IMR-90 (cell line): ENCODE results near the gene NUP210L. TPM values are rescaled to one million over a fixed set of nuclear protein-coding genes. Genes with fewer than 3 reads are reported as not detected.

Experiments
- ATAC-seq: fragments of 200-7000 bp; cut with Tn5 transposase; 2 replicates; pipeline ENCODE4 v1.9.1; 2020; ENCODE audit warnings: low read depth, mild to moderate bottlenecking, moderate library complexity
- BruUV-seq: library from RNA; stranded (reverse); fragments of 400-500 nt; replicated peaks from 2 replicates; lab custom pipeline; 2021; lab: Mats Ljungman, UMichigan
- CTCF ChIA-PET: fragments of 300-600 bp; formaldehyde crosslinking; extraction: SDS; loops from one replicate; lab custom pipeline; 2021; ENCODE audit warnings: antibody characterized with exemption; lab: Yijun Ruan, JAX
- POLR2A ChIA-PET: fragments of 300-600 bp; sonication (Branson Sonifier 250); formaldehyde crosslinking; loops from one replicate; lab custom pipeline; 2022; ENCODE audit warnings: antibody characterized with exemption; ENCODE audit not compliant: unreplicated experiment; lab: Charles Lee
- DNase-seq: peaks from one replicate; pipeline ENCODE4 v3.0.0; 2013
- H2AFZ ChIP-seq: replicated peaks from 2 replicates; pipeline ENCODE3; 2013; ENCODE audit warnings: low read length, mild to moderate bottlenecking; ENCODE audit not compliant: poor library complexity
- H2AK5ac ChIP-seq: 2 replicates; pipeline ENCODE4 v1.6.1; 2013; ENCODE audit warnings: low read depth, low read length, inconsistent platforms
- H2AK9ac ChIP-seq: replicated peaks from 2 replicates; pipeline ENCODE3; 2013; ENCODE audit warnings: mild to moderate bottlenecking, low read depth, low read length, moderate library complexity; ENCODE audit not compliant: poor library complexity
- H2BK120ac ChIP-seq: 2 replicates; pipeline ENCODE4 v1.6.1; 2013; ENCODE audit warnings: low read depth, low read length, inconsistent platforms
- H2BK15ac ChIP-seq: 3 replicates; pipeline ENCODE4 v1.6.1; 2013; ENCODE audit warnings: low read depth, low read length, inconsistent platforms
- H2BK20ac ChIP-seq: 2 replicates; pipeline ENCODE4 v1.6.1; 2013; ENCODE audit warnings: low read depth, mild to moderate bottlenecking, inconsistent platforms, low read length, moderate library complexity
- H2BK5ac ChIP-seq: 2 replicates; pipeline ENCODE4 v1.6.1; 2013; ENCODE audit warnings: mild to moderate bottlenecking, low read depth, low read length, inconsistent platforms; ENCODE audit not compliant: poor library complexity, severe bottlenecking
- H3K14ac ChIP-seq: replicated peaks from 2 replicates; pipeline ENCODE4 v1.6.1; 2013; ENCODE audit warnings: low read depth, low read length, inconsistent platforms
- H3K18ac ChIP-seq: 2 replicates; pipeline ENCODE4 v1.6.1; 2013; ENCODE audit warnings: low read depth, low read length, control low read depth
- H3K23ac ChIP-seq: 2 replicates; pipeline ENCODE4 v1.6.1; 2013; ENCODE audit warnings: low read depth, low read length, inconsistent platforms
- H3K27ac ChIP-seq: 2 replicates; pipeline ENCODE4 v1.5.1; 2013; ENCODE audit warnings: mild to moderate bottlenecking, control low read depth, low read length; ENCODE audit not compliant: insufficient read depth
- H3K27me3 ChIP-seq: 2 replicates; pipeline ENCODE4 v1.6.1; 2013; ENCODE audit warnings: low read length; ENCODE audit not compliant: control insufficient read depth, insufficient read depth
- H3K36me3 ChIP-seq: 2 replicates; pipeline ENCODE4 v1.6.1; 2013; ENCODE audit warnings: low read length, mixed read lengths; ENCODE audit not compliant: control insufficient read depth, insufficient read depth
- H3K4ac ChIP-seq: 2 replicates; pipeline ENCODE4 v1.6.1; 2013; ENCODE audit warnings: low read depth, low read length, inconsistent platforms
- H3K4me1 ChIP-seq: 2 replicates; pipeline ENCODE4 v1.6.1; 2013; ENCODE audit warnings: low read length, mixed read lengths; ENCODE audit not compliant: control insufficient read depth, insufficient read depth
- H3K4me2 ChIP-seq: 2 replicates; pipeline ENCODE4 v1.6.1; 2013; ENCODE audit warnings: low read depth, mild to moderate bottlenecking, control low read depth, low read length, moderate library complexity
- H3K4me3 ChIP-seq: 2 replicates; pipeline ENCODE4 v1.5.1; 2013; ENCODE audit warnings: low read depth, mild to moderate bottlenecking, control low read depth, low read length, moderate library complexity; ENCODE audit not compliant: insufficient read depth
- H3K56ac ChIP-seq: 2 replicates; pipeline ENCODE4 v1.6.1; 2013; ENCODE audit warnings: low read length, inconsistent platforms; ENCODE audit not compliant: insufficient read depth; ENCODE audit errors: extremely low read depth
- H3K79me1 ChIP-seq, 2 experiments: 2 replicates each; pipeline ENCODE4 v1.6.1; 2013; ENCODE audit warnings: low read length in 2 of 2, inconsistent platforms in 1 of 2, low read depth in 1 of 2
- H3K9ac ChIP-seq: 2 replicates; pipeline ENCODE4 v1.6.1; 2013; ENCODE audit warnings: low read depth, low read length, control low read depth
- H3K9me1 ChIP-seq: 2 replicates; pipeline ENCODE4 v1.6.1; 2013; ENCODE audit warnings: low read length, inconsistent platforms; ENCODE audit not compliant: insufficient read depth
- H3K9me3 ChIP-seq: 2 replicates; pipeline ENCODE4 v1.6.1; 2013; ENCODE audit warnings: low read length; ENCODE audit not compliant: control insufficient read depth, insufficient read depth
- H4K20me1 ChIP-seq: 2 replicates; pipeline ENCODE4 v1.6.1; 2013; ENCODE audit warnings: low read length, inconsistent platforms; ENCODE audit not compliant: insufficient read depth
- H4K5ac ChIP-seq: 2 replicates; pipeline ENCODE4 v1.6.1; 2013; ENCODE audit warnings: mild to moderate bottlenecking, low read depth, low read length, control low read depth
- H4K8ac ChIP-seq, 2 experiments: 2 replicates each; pipeline ENCODE4 v1.6.1; 2013; ENCODE audit warnings: low read depth in 2 of 2, low read length in 2 of 2, control low read depth in 1 of 2, inconsistent platforms in 1 of 2
- H4K91ac ChIP-seq: 2 replicates; pipeline ENCODE4 v1.6.1; 2013; ENCODE audit warnings: low read depth, low read length, inconsistent platforms; ENCODE audit not compliant: insufficient read depth
- BHLHE40 ChIP-seq: fragments of 150-350 bp; IDR thresholded peaks from 2 replicates; pipeline ENCODE4 v1.6.1; 2016; ENCODE audit warnings: mild to moderate bottlenecking, low read depth, low read length
- CEBPB ChIP-seq: IDR thresholded peaks from 2 replicates; pipeline ENCODE4 v1.6.1; 2012; ENCODE audit warnings: low read depth, low read length, improper control_type of control experiment
- FOS ChIP-seq: fragments of 150-350 bp; IDR thresholded peaks from 2 replicates; pipeline ENCODE4 v1.6.1; 2016; ENCODE audit warnings: low read depth, low read length
- MAFK ChIP-seq: IDR thresholded peaks from 2 replicates; pipeline ENCODE4 v1.6.1; 2012; ENCODE audit warnings: low read depth, low read length, improper control_type of control experiment
- MAZ ChIP-seq: IDR thresholded peaks from 2 replicates; pipeline ENCODE4 v1.6.1; 2012; ENCODE audit warnings: low read depth, mild to moderate bottlenecking, low read length, improper control_type of control experiment, moderate library complexity, borderline replicate concordance
- POLR2A ChIP-seq: IDR thresholded peaks from 2 replicates; pipeline ENCODE4 v1.6.1; 2012; ENCODE audit warnings: mild to moderate bottlenecking, low read depth, low read length
- RAD21 ChIP-seq: IDR thresholded peaks from 2 replicates; pipeline ENCODE4 v1.6.1; 2012; ENCODE audit warnings: low read length, improper control_type of control experiment
- SMC3 ChIP-seq: fragments of 150-350 bp; IDR thresholded peaks from 2 replicates; pipeline ENCODE4 v1.6.1; 2016; ENCODE audit warnings: low read depth, mild to moderate bottlenecking, antibody characterized with exemption, low read length, moderate library complexity
- WGBS, 2 experiments: methylation state at CpG; one replicate each; pipeline versions ENCODE4 v1.1.5 to v1.1.7; 2013; ENCODE audit warnings: missing lambda C conversion rate in 2 of 2; ENCODE audit not compliant: insufficient read length in 1 of 2; ENCODE audit errors: extremely low coverage in 2 of 2; 5-methylcytosine and 5-hydroxymethylcytosine counted together
- dilution Hi-C: fragments of 300-500 bp; cut with HindIII; formaldehyde crosslinking; loops from one replicate; pipeline ENCODE4 v1.14.3; 2018; ENCODE audit warnings: low sequenced_read_pairs; ENCODE audit not compliant: unreplicated experiment
- in situ Hi-C: fragments of 300-500 bp; cut with MboI; formaldehyde crosslinking; loops from 3 replicates; pipeline ENCODE4 v1.14.3; 2019; ENCODE audit warnings: low sequenced_read_pairs, inconsistent platforms, mixed read lengths
- intact Hi-C: fragments of 100-400 bp; cut with micrococcal nuclease; formaldehyde crosslinking; loops from 2 replicates; pipeline ENCODE4 v1.10.0; 2022
- polyA plus RNA-seq, 3 experiments: library from polyadenylated mRNA; depleted of rRNA; stranded (reverse); fragments of >200 nt; gene quantifications; 2 replicates each; pipeline ENCODE4 v1.2.3, GENCODE V29; 2012; ENCODE audit warnings: low replicate concordance in 1 of 3
- total RNA-seq: library from RNA; depleted of rRNA; stranded (reverse); fragments of >200 nt; gene quantifications from 2 replicates; pipeline ENCODE4 v1.2.3, GENCODE V29; 2012
- TF ChIP-seq, protein P1 (sequence below): fragments of 150-350 bp; IDR thresholded peaks from 2 replicates; pipeline ENCODE4 v1.6.1; 2017; ENCODE audit warnings: mild to moderate bottlenecking, antibody characterized with exemption, low read length, low read depth
- TF ChIP-seq, protein P2 (sequence below): conservative IDR thresholded peaks from 2 replicates; pipeline ENCODE4 v1.5.1; 2012; ENCODE audit warnings: mild to moderate bottlenecking, low read depth, low read length, improper control_type of control experiment
- TF ChIP-seq, protein P3 (sequence below): fragments of 150-350 bp; IDR thresholded peaks from 2 replicates; pipeline ENCODE4 v1.6.1; 2016; ENCODE audit warnings: low read depth, mild to moderate bottlenecking, low read length, moderate library complexity, borderline replicate concordance

The NUP210L gene
- total and polyA plus RNA-seq, 2 of the 4 experiments (the other 2 are of a cell fraction) = under 0.01 to 0.02 TPM

DNA sequence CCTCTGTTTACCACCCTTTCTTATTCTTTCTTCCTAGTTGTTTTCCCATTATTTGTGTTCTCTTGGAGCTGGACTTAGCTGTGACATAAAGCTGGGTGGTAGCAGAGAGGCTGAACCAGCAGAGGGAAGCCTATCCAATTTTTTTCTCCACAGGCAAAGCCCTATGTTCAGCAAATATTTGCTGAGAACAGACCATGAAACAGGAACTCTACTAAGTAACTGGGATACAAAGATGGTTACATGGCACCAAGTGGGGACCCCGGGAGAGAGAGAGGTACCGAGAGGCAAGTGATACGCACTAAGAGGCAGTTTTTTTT, 44.6 kb upstream of the NUP210L start (continued):
- TF ChIP-seq, protein P1, sequence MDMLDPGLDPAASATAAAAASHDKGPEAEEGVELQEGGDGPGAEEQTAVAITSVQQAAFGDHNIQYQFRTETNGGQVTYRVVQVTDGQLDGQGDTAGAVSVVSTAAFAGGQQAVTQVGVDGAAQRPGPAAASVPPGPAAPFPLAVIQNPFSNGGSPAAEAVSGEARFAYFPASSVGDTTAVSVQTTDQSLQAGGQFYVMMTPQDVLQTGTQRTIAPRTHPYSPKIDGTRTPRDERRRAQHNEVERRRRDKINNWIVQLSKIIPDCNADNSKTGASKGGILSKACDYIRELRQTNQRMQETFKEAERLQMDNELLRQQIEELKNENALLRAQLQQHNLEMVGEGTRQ = no peak
- TF ChIP-seq BHLHE40 = no peak

DNA sequence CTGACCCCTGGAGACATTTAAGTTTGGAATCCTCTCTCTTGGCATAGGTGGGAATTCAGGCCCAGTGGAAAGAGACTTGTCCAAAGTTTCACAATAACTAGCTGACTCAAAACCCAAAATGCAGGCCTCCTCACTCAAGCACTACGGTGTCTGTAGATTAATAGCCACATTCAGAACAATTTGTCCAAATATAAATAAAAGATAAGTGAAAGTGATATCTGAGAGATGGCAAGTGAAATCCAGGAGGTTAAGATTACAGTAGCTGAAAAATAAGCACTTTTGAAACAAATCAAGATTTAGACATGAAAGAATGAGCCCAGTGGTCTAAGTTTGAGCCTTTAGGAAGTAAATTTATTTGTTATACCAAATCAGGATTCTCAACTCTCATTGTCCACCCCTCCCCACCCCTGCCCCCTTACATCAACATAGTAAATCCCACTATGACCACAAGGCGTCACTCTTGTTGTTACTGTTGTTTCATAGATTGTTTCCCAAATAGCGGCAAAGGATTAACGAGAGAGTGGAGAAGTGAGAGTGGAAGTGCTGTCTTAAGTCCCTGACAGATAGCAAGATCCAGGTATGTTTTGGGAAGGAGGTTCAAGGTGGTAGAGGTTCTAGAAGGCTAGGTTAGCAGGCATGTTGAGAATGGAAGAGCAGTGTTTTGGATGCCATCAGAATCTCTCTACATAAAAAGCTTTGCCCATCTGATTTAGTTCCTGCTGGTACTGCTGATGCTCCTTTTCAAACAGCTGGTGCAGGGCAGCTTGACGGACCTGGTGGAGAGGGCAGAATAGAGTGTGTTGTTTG, 44.1 kb upstream of the NUP210L start:
- dilution Hi-C loops = no loop called here
- Histone ChIP-seq H3K9ac (peak overlapping the region; percentile 24; the same call in 1 of the 2 replicates), H2BK15ac (no peak overlapping the region), H3K18ac (no peak overlapping the region), H3K4me1 (no peaks in the 10 kb centered on the region; the same call in 1 of the 2 replicates), H4K20me1 (no peaks in the 10 kb centered on the region), H2BK20ac (no peak overlapping the region), H2BK5ac (no peak overlapping the region), H2AK5ac (no peak overlapping the region), H2AK9ac (no peak overlapping the region), H3K9me3 (no peaks in the 10 kb centered on the region), H3K9me1 (no peaks in the 10 kb centered on the region), H3K23ac (0 out of 2 replicates have a peak overlapping the region, but pooled peaks have one; percentile 81), H3K27me3 (peaks cover 13% of the 10 kb centered on the region), H2BK120ac (no peak overlapping the region), H3K36me3 (no peaks in the 10 kb centered on the region), H3K79me1 (no peaks in the 10 kb centered on the region), H4K5ac (no peak overlapping the region; the same call in 1 of the 2 replicates), H2AFZ (peak overlapping the region; percentile 94), H3K27ac (no peak overlapping the region), H3K56ac (no peak overlapping the region), H3K14ac (no peak overlapping the region), H3K4ac (no peak overlapping the region), H4K8ac (peak overlapping the region in 1 of 2 experiments; percentile 87; a peak in 2 of 4 replicates), H3K4me2 (peak overlapping the region; percentile 72), H3K4me3 (peak overlapping the region; percentile 19; the same call in 1 of the 2 replicates), H4K91ac (no peak overlapping the region)
- no TSS peak for BruUV-seq
- ChIA-PET CTCF (interaction anchor here (0.6 to 1.9 kb wide), 10 partner anchors 12 to 348 kb away, joined by 3 to 6 read pairs (median 3); no protein-coding TSS in a partner anchor), POLR2A (interaction anchor here (0.5 kb wide), 1 partner anchor 39 kb away, joined by 12 read pairs; no protein-coding TSS in a partner anchor)
- intact Hi-C loops = loop anchor here (1.0 to 5.0 kb wide), 2 partner anchors 73 to 128 kb away; partner anchors contain the start of genes ATP8B2 and HAX1
- peak; percentile 69 for DNase-seq
- in situ Hi-C loops = no loop called here
- peak; percentile 72 for TF ChIP-seq MAZ
- TF ChIP-seq, protein P2, sequence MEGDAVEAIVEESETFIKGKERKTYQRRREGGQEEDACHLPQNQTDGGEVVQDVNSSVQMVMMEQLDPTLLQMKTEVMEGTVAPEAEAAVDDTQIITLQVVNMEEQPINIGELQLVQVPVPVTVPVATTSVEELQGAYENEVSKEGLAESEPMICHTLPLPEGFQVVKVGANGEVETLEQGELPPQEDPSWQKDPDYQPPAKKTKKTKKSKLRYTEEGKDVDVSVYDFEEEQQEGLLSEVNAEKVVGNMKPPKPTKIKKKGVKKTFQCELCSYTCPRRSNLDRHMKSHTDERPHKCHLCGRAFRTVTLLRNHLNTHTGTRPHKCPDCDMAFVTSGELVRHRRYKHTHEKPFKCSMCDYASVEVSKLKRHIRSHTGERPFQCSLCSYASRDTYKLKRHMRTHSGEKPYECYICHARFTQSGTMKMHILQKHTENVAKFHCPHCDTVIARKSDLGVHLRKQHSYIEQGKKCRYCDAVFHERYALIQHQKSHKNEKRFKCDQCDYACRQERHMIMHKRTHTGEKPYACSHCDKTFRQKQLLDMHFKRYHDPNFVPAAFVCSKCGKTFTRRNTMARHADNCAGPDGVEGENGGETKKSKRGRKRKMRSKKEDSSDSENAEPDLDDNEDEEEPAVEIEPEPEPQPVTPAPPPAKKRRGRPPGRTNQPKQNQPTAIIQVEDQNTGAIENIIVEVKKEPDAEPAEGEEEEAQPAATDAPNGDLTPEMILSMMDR = peak; percentile 64
- peak; percentile 57 for TF ChIP-seq RAD21
- no peak for TF ChIP-seq POLR2A
- TF ChIP-seq CEBPB = peak; percentile 42; the same call in 1 of the 2 replicates
- no peak for TF ChIP-seq BHLHE40
- TF ChIP-seq, protein P3, sequence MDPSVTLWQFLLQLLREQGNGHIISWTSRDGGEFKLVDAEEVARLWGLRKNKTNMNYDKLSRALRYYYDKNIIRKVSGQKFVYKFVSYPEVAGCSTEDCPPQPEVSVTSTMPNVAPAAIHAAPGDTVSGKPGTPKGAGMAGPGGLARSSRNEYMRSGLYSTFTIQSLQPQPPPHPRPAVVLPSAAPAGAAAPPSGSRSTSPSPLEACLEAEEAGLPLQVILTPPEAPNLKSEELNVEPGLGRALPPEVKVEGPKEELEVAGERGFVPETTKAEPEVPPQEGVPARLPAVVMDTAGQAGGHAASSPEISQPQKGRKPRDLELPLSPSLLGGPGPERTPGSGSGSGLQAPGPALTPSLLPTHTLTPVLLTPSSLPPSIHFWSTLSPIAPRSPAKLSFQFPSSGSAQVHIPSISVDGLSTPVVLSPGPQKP = no peak
- no peak for TF ChIP-seq FOS
- no peak for TF ChIP-seq MAFK
- TF ChIP-seq SMC3 = peak; percentile 51
- ATAC-seq = peak; percentile 91
- WGBS, 2 experiments = 13% methylated on average over 2 of the region's 5 CpGs; no CpG with 5 or more reads in 1 of the 2 experiments
